Body of pancreas (tissue), 4 donors: ENCODE results near the gene ANKS1B.

Experiments
- POLR2A ChIP-seq, 3 donors: fragments of 450-650 bp; IDR thresholded peaks; one replicate each; pipeline ENCODE4 v1.6.1; 2016; ENCODE audit warnings: antibody characterized with exemption in 3 of 3, mild to moderate bottlenecking in 2 of 3
- TF ChIP-seq, protein P1 (sequence below), 7 experiments: fragments of 450-650 bp in 4 of 7; fragments of 200-600 bp in 3 of 7; sonication (generic) in 3 of 7; IDR thresholded peaks; one replicate each; pipeline ENCODE4 v1.5.1; 2016 to 2019; ENCODE audit warnings: antibody characterized with exemption in 7 of 7

DNA sequence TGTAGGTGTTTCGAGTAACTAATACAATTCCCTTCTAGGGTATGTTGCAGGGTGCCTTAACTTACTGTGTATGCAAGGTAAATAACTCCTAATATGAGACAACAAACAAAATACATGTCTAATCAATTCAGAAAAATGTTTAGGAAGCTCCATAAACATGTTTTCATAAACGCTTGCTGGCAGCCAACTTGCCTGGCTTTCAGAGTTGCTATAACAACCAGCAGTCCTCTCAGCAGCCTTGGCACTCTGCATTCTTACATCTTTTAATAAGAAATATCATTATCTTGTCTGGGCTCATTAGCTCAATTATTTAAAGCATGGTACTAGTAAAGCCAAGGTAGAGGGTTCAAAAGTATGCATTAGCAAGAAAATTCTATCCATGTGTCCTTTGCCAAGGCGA is 862.2 kb downstream of the ANKS1B start:
- TF ChIP-seq, protein P1, sequence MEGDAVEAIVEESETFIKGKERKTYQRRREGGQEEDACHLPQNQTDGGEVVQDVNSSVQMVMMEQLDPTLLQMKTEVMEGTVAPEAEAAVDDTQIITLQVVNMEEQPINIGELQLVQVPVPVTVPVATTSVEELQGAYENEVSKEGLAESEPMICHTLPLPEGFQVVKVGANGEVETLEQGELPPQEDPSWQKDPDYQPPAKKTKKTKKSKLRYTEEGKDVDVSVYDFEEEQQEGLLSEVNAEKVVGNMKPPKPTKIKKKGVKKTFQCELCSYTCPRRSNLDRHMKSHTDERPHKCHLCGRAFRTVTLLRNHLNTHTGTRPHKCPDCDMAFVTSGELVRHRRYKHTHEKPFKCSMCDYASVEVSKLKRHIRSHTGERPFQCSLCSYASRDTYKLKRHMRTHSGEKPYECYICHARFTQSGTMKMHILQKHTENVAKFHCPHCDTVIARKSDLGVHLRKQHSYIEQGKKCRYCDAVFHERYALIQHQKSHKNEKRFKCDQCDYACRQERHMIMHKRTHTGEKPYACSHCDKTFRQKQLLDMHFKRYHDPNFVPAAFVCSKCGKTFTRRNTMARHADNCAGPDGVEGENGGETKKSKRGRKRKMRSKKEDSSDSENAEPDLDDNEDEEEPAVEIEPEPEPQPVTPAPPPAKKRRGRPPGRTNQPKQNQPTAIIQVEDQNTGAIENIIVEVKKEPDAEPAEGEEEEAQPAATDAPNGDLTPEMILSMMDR (IDR thresholded peaks at IDR 0.05) = no peak
- TF ChIP-seq POLR2A (IDR thresholded peaks at IDR 0.05) = no peak
